ENCODE measurements around the gene CDYL.

Gene CDYL

DNA sequence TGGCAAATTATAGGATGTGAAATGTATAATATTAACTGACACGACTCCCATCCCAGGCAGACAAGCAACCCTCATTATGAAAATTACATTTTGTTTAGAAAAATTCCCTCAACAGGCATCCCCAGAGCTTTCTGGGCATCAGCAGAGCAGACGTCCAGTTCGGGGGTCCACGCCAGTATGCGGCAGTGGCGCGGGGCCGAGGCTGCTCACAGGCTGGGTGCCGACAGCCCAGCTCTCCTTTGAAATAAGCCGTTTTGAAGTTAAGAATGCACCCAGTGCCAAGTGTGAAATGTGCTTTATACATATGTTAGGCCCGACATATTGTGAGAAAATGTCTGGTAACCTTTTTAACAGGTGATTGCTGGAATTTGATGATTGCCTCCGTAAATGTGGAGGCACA lies 177.2 kb downstream of the CDYL start:
- DNase-seq (ENCODE audit: extremely low read depth in 1 of 2, low read depth in 1 of 2), result no peak

DNA sequence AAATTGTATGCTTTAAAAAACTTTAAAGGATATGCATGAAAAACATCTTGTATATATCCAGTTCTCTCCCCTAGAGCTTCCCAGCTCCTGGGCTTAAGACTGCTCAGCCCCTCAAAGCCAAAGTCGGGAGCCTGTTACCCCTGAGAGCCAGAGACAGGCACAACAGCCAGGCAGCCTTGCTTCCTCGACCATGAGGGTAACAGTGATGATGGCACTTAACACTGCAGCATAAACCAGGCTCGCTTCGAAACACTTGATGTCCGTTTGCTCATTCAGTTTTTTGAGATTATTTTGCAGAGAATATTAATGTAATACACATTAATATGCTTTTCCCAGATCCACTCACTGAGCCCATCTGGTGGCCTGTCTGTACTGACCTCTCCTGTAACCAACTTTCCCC lies 180.4 kb downstream of the CDYL start:
- DNase-seq (ENCODE audit: extremely low read depth in 1 of 2, low read depth in 1 of 2), result no peak

DNA sequence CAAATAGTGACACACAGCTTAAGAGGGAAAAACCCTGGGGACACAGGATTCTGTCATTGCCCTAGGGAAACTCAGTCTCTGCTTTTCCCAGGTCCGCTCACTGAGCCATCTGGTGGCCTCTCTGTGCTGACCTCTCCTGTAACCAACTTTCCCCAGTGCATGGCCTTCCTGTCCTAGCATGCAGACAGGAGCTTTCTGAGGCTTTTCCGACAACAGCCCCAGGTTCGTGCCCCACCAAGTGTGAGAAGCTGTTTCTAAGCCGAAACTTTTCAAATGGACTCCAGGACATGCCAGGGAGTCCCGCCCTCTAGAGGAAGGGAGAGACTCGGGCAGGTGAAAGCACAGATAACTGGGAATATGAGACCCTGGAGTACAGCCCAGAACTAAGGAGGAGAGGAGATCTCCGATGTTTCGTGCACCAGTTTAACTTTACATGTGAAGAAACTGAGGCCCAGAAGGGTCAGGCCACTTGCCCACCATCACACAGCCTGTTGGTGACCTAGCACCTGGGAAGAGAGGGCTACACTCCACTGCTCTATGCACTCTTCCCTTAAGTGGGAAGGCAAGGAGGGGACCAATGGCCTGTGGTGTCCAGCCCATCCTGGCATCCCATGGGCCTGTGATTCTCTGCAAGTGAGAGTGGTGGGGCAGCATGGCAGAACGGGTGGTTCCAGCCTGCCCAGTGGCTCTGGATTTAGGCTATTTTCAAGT lies 181.5 kb downstream of the CDYL start:
- no peak for DNase-seq (ENCODE audit: extremely low read depth in 1 of 2, low read depth in 1 of 2)

DNA sequence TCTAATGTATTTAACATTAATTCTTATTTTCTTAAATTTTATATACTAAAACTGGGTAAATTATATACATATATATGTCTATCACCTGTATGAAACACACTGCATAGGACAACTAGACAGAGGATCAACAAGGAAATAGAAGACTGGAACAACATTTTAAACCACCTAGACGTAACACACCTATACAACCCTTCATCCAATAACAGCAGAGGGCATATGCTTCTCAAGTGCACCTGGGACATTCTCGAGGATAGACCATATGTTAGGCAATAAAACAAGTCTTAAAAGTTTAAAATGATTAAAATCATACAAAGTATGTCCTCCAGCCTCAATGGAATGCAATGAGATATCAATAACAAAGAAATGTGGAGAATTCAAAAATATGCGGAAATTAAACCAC lies 182.4 kb downstream of the CDYL start:
- no peak for DNase-seq (ENCODE audit: extremely low read depth in 1 of 2, low read depth in 1 of 2)

DNA sequence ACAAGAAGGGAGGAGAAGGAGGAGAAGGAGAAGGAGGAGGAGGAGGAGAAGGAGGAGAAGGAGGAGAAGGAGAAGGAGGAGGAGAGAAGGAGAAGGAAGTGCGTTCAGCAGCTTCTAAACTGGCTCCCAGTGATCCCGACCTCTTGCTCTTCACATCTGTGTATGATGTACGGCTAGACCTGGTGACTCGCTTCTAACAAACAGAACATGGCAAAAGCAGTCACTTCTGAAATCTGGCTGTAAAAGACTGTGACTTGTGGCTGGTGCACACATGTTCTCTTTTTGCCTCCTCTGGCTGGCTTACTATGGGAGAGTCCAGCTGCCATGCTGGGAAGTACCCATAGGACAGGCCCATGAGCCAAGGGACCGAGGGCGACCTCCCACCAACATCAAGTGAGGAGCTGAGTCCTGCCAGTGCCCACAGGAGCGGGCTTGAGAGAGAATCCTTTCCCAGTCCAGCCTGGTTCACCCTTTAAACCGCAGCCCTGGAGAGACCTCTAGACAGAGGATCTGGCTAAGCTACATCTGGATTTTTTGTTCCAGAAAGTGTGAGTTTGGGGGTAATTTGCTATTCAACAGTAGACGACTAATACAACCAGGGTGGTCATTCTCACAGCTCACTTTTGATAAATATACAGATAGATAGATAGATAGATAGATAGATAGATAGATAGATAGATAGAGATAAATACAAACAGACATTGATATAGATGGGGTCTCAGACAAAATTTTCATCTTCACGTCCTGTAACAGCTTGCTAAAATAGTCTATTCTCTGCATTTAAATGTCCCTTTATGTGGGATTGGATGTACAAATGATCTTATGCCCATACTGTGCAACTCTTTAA lies 185.3 kb downstream of the CDYL start:
- DNase-seq (ENCODE audit: extremely low read depth in 1 of 2, low read depth in 1 of 2), result no peak

DNA sequence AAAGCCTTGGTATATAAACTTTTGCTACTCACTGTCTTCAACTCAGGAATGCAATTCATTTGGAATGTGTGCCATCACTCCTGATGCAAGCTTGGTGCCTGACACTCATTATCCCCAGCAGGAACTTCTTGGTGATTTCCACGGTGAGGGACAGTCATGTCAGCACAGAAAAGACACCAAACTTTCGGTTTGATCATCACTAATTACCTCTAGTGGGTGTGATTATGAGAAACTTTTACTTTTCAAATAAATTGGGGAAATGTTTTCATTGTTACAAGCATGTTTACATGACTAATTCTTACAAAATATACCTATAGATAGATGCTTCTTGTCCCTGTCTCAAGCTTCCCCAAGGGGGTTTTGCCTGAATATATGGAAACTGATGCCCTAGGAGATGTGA lies 186.7 kb downstream of the CDYL start:
- no peak for DNase-seq (ENCODE audit: extremely low read depth in 1 of 2, low read depth in 1 of 2)

DNA sequence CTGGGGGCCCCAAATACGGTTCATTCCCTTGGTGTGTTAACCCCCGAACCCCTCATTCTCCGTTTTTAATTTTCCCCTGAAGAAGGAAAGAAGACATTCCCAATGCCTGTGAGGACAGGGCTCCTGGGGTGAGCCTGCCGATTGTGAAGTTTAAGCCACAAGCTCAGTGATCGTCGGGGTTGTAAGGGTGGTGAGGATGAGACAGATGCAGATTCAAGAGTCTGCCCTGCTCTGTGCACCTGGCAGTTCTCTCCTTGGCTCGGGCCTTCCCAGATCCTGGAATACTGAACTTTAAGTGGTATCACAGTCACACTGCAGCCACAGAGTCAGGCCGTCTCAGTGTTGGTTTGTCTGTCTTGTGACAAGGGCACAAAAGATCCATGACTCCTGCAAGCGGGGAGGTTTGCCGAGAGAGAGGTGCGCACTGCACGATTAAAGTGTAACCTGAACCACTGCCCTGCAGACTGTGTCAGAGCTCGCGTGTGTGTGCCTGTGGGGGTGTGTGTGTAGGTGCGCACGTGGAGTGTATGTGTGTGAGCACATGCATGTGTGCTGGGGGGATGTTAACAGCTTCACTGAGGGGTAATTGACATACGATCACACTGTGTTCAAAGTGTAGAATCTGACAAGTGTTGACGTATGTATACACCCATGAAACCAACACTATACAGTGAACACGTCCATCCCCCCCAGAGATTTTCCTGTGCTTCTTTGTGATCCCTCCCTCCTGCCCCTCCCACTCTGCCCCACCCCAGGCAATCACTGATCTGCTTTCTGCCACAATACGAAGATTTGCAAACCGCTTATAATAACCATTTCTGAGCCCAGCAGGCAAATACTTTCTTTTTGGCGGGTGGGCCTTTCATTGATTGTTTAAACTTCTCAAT lies 188.7 kb downstream of the CDYL start:
- DNase-seq (ENCODE audit: extremely low read depth in 1 of 2, low read depth in 1 of 2), result no peak

DNA sequence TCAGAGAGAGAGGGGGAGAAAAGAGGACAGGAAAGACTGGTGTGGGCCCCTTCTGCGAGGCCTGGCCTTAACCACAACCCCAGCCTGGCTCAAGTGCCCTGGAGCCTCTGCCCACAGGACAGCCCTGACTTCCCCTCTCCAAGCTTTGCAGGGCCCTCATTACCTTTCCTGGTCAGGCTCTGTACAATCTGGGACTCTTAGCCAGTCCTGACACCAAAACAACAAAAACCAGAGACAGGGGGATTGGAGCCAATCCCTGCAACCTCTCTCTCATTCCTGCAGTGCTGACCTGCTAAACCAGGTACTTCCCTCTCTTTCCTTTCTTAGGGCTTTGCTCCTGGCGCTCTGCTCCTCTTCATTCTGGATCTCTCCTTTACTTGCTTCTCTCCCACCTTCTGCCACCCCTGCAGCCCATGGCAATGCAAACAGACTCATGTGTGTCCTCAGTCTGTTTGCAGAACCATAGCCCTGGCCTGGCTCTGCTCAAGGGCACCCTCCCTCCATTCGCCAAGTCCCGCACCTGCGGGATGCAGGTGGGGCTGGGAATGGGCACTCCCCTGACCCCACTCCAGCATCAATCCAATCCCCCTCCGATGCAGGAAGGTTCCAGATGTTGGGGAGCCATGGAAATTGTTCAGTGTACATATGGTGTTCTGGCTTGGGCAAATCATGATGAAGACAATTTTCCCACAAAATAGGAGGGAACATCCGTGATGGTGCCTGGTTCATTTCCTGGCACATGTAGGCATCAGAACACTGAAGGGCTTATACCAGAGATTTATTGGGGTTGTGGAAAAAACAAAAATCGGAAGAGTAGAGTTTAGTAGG lies 189.6 kb downstream of the CDYL start:
- no peak for DNase-seq (ENCODE audit: extremely low read depth in 1 of 2, low read depth in 1 of 2)

DNA sequence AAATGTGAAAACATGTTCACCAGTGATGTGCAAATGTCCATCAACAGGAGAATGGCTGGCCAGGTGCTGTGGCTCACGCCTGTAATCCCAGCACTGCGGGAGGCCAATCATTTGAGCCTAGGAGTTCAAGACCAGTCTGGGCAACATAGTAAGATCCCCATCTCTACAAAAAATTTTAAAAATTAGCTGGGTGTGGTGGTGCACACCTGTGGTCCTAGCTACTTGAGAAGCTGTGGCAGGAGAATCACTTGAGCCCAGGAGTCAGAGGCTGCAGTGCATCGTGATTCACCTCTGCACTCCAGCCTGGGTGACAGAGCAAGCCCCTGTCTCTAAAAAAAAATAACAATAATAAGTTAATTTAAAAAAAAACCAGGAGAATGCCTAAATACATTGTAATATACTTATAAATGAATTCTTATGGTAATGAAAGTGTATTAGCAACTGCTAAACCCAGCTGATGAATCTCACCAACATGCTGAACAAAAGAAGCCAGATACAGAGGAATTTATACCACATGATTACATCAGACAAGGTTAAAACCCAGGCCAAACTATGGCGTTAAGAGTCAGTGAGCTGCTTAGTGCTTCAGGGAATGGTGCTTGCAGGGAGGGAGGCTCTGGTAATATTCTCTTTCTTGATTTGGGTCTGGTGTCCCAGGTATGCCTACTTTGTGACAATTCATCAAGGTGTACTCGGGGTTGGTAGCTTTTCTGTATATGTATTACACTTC lies 191.3 kb downstream of the CDYL start:
- DNase-seq (ENCODE audit: extremely low read depth in 1 of 2, low read depth in 1 of 2), result no peak

DNA sequence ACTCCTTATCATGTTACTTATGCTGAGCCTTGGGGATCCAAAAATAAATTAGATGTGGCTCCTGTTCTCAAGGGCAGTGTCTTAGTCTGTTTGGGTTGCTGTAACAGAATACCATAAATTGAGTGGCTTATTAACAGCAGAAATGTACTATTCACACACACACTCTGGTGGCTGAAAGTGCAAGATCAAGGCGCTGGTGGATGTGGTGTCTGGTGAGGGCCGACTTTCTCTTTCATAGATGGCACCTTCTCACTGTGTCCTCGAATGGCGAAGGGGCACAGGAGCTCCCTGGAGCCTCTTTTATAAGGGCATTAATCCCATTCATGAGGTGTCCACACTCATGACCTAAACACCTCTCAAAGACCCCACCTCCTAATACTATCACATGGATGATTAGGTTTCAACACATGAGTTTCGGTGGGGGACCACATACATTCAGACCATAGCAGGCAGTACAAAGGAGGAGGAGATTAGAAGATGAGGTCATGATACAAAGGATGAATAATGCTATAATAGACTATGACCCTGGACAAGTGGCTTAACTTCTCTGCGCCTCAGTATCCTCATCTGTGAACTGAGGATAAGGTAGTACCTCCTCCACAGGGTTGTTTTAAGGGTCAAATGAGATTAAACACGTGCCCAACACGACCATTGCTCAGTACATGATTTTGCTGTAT lies 193.5 kb downstream of the CDYL start:
- no peak for DNase-seq (ENCODE audit: extremely low read depth in 1 of 2, low read depth in 1 of 2)

DNA sequence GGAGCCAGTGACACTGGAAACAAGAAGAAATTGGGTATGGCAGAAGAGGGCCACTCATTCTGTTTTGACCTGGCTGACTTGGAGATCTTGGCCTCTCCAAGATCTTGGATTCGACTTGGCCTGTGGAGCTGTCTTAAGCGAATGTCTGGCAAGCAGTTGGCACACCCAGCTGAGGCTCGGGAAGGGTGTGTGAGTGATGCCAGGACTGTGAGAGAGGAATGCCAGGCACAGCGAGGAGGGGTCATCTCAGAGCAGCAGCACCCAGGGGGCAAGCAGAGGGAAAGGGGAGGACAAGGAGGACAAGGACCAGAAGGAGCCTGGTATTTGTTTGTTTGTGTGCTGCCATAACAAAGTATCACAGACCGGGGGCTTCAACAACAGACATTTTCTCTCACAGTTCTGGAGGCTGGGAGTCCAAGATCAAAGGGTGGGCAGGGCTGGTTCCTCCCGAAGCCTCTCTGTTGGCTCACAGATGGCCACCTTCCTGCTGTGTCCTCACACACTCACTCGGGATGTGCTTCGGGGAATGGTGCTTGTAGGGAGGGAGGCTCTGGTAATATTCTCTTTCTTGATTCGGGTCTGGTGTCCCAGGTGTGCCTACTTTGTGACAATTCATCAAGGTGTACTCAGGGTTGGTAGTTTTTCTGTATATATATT lies 194.7 kb downstream of the CDYL start:
- no peak for DNase-seq (ENCODE audit: extremely low read depth in 1 of 2, low read depth in 1 of 2)

DNA sequence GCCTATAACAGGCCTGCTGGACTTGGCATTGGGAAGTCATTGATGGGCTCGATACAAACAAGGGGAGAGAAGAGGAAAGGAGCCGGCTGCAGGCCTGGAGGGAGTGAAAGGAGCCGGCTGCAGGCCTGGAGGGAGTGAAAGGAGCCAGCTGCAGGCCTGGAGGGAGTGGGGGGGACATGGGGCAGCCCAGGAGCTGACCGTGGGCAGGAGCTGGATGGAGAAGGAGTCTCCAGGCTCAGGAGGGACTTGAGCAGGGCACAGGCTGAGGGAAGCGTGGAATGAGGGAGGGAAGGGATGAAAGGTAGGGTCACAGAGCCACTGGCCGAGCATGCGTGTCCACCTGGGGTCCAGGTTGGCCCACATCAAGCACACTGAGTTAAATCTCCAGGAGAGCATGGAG lies 195.6 kb downstream of the CDYL start:
- no peak for DNase-seq (ENCODE audit: extremely low read depth in 1 of 2, low read depth in 1 of 2)

DNA sequence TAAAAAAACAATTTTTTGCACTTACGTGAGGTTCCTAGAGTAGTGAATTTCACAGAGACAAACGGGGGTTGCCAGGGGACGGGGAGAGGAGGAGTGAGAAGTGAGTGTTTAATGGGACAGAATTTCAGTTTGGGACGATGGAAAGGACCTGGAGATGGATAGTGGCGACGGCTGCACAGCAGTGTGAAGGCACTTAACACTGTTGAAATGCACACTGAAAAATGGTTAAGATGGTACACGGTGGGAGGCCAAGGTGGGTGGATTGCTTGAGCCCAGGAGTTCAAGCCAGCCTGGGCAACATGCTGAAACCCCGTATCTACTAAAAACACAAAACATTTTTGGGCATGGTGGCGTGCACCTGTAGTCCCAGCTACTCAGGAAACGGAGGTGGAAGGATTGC lies 196.2 kb downstream of the CDYL start:
- DNase-seq (ENCODE audit: extremely low read depth in 1 of 2, low read depth in 1 of 2), result no peak

DNA sequence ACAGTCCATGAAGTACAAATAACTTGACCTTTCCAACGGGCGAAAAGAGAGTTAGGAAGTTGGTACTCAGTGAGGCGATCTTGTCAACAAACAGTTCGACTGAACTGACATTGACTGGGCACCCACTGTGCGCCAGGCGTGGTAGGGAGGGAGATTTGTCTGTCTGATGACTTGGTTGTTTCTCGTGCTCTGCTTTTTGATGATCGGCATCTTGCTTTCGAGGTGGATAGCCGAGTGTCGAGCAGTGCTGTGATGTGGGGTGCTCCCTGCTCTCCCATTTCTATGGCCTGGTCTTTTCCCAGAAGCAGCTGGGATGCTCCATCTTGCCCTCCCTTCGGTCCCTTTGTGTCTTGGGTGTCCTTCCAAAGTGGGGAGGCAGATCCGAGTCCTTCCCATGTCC lies 197.2 kb downstream of the CDYL start:
- DNase-seq (ENCODE audit: extremely low read depth in 1 of 2, low read depth in 1 of 2), result no peak

DNA sequence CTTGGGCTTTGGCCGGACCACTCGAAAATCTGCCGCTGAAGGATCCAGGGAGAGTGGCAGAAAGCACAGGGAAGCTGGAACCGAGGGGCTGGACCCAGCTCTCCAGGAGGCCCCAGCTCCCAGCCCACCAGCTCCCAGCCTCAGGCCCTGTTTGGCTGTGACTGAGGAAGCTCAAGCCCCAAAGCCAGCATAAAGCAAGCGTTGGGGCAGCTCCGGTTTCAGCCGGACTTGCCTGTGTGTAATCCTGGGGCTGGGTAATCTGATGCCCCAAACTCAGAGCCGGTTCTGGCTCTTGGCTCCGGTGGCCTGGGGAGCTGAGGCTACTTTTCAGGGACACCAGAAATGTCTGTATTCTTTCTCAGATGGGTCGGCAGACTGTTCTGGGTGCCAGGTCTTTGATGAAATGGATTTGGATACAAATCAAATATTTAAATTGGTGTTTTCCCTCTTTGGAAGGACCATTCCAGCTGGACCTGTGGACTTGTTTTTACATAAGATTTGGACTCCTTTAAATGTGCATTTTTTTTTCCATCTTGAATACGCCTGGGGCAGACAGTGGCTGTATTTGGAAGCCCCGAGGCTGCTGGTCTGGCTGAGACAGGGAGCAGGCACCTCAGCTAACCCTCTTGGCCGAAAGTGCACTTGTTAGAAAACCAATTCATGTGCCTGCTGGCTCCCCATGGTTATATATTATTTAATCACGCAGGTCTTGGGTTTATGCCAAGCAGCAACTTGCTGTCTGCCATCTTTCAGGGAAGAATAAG lies 198.0 kb downstream of the CDYL start:
- no peak for DNase-seq (ENCODE audit: extremely low read depth in 1 of 2, low read depth in 1 of 2)

DNA sequence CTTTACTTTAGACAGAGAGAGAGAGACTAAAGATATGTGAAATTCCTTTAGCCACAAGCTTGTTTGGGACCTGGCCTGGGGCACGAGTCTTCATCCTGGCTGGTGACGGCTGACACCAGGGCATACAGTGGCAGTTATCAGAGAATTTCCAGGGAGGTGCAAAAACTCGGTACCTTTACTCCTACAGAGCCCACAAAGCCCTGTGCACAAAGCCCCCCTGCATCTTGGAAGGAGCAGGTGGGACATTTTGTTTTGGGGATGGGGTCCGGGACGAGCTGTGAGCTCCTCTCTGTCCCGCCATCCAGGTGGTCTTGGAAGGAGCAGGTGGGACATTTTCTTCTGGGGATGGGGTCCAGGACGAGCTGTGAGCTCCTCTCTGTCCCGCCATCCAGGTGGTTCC lies 198.8 kb downstream of the CDYL start:
- DNase-seq (ENCODE audit: extremely low read depth in 1 of 2, low read depth in 1 of 2), result no peak

DNA sequence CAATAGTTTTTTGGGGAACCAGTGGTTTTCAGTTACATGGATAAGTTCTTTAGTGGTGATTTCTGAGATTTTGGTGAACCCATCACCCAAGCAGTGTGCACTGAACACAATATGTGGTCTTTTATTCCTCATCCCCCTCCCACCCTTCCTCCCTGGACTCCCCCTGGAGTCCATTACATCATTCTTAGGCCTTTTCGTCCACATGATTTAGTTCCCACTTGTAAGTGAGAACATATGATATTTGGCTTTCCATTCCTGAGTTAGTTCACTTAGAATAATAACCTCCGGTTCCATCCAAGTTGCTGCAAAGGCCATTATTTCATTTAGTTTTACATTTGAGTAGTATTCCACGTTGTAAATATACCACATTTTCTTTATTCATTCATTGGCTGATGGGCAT lies 199.3 kb downstream of the CDYL start:
- no peak for DNase-seq (ENCODE audit: extremely low read depth in 1 of 2, low read depth in 1 of 2)

DNA sequence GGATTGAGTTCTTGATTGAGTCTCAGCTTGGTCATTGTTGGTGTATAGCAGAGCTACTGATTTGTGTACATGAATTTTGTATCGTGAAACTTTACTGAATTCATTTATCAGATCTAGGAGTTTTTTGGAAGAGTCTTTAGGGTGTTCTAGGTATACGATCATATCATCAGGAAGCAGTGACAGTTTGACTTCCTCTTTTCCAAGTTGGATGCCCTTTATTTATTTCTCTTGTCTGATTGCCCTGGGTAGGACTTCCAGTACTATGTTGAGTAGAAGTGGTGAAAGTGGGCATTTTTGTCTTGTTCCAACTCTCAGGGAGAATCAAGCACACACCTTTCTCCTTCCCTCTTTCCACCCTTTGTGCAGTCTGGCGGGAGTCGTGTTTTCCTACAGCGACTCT lies 201.3 kb downstream of the CDYL start:
- DNase-seq (ENCODE audit: extremely low read depth in 1 of 2, low read depth in 1 of 2), result no peak

Data from stimulated activated CD8-positive, alpha-beta memory T cell treated with anti-CD3 and anti-CD28 coated beads, Interleukin-7, amount 100 ng/mL, for 48 hours (primary cell).